ENCODE data around the gene CALML3.

GRCh38 chr10:5485290-5485689, 39.5 kb upstream of the CALML3 start:
- TF ChIP-seq, protein P1, sequence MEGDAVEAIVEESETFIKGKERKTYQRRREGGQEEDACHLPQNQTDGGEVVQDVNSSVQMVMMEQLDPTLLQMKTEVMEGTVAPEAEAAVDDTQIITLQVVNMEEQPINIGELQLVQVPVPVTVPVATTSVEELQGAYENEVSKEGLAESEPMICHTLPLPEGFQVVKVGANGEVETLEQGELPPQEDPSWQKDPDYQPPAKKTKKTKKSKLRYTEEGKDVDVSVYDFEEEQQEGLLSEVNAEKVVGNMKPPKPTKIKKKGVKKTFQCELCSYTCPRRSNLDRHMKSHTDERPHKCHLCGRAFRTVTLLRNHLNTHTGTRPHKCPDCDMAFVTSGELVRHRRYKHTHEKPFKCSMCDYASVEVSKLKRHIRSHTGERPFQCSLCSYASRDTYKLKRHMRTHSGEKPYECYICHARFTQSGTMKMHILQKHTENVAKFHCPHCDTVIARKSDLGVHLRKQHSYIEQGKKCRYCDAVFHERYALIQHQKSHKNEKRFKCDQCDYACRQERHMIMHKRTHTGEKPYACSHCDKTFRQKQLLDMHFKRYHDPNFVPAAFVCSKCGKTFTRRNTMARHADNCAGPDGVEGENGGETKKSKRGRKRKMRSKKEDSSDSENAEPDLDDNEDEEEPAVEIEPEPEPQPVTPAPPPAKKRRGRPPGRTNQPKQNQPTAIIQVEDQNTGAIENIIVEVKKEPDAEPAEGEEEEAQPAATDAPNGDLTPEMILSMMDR (IDR thresholded peaks at IDR 0.05 in 8 of 11, conservative IDR thresholded peaks at IDR 0.05 in 3 of 11), result no peak
- TF ChIP-seq POLR2AphosphoS5 (IDR thresholded peaks at IDR 0.05), result no peak
- no peak for TF ChIP-seq POLR2A (IDR thresholded peaks at IDR 0.05)

All from spleen (tissue), 7 donors.